IPS-11a (cell line): ENCODE measurements around the gene PTTG1.

Experiments used
- H3K4me3 ChIP-seq: one replicate; pipeline ENCODE4 v1.5.1; 2013; ENCODE audit warnings: low read depth, low read length, control low read depth

Gene PTTG1

GRCh38 chr5:160421625-160422258 is at the start of gene PTTG1:
Gene PTTG1 (plus strand): TSS chr5:160421855. CDS start chr5:160422313, 458 bp downstream.
- H3K4me3 ChIP-seq = peak within 1 kb of the TSS; percentile 84

DNA sequence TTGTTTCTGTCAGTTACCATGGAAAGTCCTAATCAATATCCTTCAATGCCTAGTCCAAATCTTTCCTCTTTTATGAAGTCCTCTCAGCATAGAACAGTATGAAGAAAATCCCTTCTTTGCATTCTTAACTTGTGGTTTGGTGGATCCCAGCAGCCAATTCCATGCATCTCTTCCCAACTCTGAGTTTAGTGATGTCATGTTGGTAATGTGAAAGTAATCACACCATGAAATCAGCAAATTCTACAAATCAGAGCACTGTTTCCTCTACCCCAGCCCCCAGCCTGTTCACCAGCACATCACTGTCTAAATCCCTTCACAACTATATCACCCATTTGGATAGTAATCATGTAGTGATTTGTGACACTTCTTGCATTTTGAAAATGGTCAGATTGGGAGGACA is 46.5 kb upstream of the PTTG1 start:
- no peak overlapping the region for H3K4me3 ChIP-seq

DNA sequence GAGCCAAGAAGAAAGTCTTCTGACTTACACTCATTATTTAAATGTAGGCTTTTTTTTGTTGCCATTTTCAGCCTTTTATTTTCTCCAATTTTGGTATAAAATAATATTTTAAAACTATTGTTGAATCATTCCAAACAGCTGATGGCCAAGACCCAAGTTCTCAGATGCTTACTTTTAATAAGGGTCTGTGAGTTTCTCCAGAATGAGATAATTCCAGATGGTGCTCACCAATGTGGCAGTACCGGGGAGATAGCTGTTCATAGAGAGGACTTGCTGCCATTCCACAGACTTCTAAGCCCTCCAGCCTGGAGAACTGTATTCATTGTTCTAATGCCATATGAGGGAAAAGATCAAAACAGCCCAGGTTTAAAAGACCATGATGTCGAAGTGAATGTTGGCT is 46.0 kb upstream of the PTTG1 start:
- no peak overlapping the region for H3K4me3 ChIP-seq

DNA sequence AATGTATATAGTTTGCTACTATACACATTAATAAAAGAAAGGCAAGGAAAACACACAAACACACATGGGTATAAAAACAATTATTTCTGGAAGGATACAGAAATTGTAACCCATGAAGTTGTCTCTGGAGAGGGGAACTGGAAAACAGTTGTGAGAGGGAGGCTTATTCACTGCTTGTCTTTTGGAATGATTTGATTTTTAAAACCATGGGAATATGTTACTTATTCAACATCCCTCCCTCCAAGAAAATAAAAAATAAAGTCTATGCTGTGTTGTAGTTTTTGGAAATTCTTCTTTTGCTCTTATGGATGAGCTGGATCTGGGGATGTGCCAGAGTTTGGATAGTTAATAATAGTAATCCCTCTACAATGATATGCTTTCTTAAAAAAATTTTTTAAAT is 45.2 kb upstream of the PTTG1 start:
- H3K4me3 ChIP-seq = no peak overlapping the region

DNA sequence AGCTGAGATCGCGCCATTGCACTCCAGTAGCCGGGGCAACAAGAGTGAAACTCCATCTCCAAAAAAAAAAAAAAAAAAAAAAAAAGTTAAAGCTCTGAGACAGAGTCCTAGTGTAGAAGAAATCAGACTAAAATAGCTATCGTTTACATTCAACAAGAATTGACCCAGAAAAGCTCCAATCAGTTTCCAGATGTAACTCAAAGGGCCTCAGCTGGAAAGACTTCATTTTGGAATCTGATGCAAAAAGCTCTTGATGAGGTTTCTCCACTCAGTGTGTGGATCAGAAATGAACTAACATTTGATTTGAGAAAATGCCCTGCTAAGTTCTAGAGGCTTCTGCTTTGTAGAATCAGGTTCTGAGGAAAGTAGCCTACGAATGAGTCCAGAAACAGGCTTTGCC is 44.0 kb upstream of the PTTG1 start:
- no peak overlapping the region for H3K4me3 ChIP-seq

DNA sequence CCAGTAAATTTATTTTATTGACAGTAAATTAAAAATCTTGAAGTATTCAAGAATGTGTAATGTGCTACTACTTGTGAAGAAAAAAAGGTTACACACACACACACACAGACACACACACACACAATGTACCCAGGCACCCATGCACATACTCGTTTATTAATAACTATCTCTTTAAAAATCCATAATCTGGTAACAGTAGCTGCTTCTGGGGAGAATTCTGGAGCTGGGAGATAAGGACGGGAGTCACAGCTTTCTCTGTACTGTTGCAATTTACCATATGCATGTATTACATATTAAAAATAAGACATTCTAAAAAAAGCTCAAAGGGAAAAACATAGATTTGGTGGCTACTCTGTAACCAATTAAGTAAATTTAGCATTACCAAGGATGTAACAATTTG is 43.3 kb upstream of the PTTG1 start:
- H3K4me3 ChIP-seq = no peak overlapping the region

- H3K4me3 ChIP-seq = no peak overlapping the region
Measured at GRCh38 chr5:160379511-160379910, 42.1 kb upstream of the PTTG1 start.

GRCh38 chr5:160380041-160380440 is 41.6 kb upstream of the PTTG1 start:
- H3K4me3 ChIP-seq = no peak overlapping the region

GRCh38 chr5:160382346-160382745 is 39.3 kb upstream of the PTTG1 start:
- no peak overlapping the region for H3K4me3 ChIP-seq

DNA sequence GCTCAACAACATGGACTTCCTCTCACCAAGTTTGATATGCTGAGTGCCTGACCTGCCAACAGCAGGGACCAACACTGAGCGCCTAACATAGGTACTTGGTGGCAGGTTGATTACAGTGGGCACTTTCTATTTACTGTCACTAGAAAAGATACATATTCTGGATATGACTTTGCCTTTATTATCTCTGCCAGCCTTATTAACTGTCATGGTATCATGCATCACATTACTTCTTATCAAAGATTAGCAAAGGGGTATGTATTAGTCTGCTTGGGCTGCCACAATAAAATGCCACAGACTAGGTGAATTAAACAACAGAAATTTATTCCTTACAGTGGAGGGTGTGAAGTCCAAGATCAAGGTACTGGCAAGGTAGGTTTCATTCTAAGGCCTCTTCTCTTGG is 37.0 kb upstream of the PTTG1 start:
- H3K4me3 ChIP-seq = no peak overlapping the region

- no peak overlapping the region for H3K4me3 ChIP-seq
Measured at GRCh38 chr5:160385496-160385895, 36.2 kb upstream of the PTTG1 start.

GRCh38 chr5:160387445-160387844 is 34.2 kb upstream of the PTTG1 start:
- no peak overlapping the region for H3K4me3 ChIP-seq

DNA sequence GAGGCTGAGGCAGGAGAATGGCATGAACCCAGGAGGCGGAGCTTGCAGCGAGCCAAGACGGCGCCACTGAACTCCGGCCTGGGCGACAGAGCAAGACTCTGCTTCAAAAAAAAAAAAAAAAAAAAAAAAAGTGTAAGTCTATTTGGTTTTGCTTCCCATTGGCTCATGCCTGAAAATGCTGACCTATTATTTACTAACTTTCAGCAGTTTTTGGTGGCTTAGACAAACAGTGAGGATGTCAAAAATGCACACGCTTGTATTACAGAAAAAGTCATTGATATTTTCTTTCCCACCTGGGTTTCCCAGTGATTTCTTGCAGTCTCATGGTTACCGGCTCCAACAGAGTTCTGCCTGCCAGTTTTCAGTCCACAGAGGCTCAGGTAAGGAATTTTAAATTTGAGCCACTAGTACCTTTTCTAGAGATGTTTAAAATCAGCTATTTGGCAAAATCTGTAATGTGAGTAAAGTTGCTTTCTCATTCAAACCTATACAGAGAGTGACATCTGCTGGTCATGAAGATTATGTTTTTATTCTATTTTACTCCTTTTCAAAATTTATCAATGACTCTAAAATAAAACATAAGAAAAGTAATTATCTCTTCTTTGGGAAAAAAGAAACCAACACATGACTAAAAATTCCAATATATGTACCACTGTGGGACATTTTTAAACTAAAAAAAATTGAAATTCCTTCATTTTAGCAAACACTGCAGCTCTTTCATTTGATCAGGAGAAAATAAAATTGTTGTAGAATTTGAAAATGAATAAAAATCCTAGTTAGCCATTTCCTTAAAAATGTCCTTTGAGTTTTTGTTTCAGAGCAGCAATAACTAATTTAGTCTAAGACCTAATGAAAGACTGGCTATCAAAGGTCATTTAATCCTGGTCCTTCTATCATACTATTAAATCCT is 30.6 kb upstream of the PTTG1 start:
- H3K4me3 ChIP-seq = no peak overlapping the region

DNA sequence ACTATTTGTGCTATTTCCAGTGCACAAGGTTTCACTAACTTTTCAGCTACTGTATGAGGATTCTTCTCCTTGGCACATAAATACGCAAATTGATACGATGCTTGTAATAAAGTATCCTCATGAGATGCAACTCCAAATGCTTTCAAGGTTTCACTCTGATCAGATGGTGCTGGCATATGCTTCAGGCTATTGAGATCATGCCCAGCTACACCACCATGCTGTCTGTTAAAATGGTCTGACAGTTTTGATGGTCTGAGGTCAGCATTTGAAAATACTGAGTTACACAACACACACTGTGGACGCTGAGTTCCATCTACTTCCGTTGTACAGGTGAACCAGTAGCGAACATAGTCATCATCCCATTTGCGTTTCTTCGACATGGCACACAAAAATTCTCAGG is 26.5 kb upstream of the PTTG1 start:
- no peak overlapping the region for H3K4me3 ChIP-seq

GRCh38 chr5:160397492-160397891 is 24.2 kb upstream of the PTTG1 start:
- no peak overlapping the region for H3K4me3 ChIP-seq

GRCh38 chr5:160398806-160399205 is 22.8 kb upstream of the PTTG1 start:
- no peak overlapping the region for H3K4me3 ChIP-seq

DNA sequence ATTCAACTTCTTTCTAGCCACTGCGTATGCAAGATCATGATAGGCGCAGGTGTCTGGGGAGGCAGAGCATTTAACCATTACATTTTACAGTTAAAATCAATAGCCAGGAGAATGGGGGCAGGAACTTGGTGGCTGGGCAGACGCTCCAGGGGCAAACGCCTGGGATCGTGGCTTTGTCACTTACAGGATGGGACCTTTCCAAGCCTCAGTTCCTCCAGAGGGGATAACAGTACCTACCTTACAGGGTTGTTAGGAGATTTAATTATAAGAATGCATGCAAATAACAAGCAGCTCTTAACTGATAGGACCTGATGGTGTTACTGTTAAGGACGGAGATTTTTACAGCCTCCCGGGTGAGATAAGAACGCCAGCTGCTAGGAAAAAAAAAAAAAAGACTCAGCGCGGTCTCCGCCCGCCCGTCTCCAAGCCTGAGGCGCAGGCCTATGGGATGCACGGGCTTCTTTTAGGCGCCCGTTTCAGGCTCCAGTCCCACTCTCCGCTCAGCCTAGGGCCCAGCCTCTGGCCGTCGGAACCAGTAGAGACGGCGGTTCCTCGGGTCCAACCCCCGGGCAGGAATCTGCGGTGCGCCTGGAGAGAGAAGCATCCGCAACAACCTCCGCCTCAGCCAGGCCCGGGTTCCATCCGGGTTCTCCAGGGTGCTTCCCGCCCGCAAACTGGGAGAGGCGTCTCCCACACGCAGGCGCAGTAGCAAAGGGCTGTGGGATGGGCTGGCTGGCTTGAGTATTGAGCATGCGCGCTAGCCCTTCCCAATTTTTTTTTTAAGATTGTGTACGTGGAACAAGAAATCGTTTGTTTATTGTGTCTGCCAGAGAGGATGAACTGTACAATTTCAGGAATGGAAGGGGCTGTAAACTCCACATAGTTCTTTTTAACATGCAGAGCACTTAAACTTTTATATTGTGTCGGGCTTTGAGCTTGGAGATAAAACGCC is 22.0 kb upstream of the PTTG1 start, which contains the start of gene FAM200C:
TSS of gene FAM200C (minus strand) at position 653 of the 952 bp plus-strand sequence. CDS start 4,564 bp downstream, outside the sequence.
- peak within 1 kb of the TSS; percentile 67 for H3K4me3 ChIP-seq

- peak within 1 kb of the TSS; percentile 91 for H3K4me3 ChIP-seq
Measured at GRCh38 chr5:160418561-160419457, 2.8 kb upstream of the PTTG1 start, which contains the start of gene SLU7. Gene SLU7 (minus strand): TSS chr5:160419081. CDS start chr5:160415294, 3,787 bp downstream.

DNA sequence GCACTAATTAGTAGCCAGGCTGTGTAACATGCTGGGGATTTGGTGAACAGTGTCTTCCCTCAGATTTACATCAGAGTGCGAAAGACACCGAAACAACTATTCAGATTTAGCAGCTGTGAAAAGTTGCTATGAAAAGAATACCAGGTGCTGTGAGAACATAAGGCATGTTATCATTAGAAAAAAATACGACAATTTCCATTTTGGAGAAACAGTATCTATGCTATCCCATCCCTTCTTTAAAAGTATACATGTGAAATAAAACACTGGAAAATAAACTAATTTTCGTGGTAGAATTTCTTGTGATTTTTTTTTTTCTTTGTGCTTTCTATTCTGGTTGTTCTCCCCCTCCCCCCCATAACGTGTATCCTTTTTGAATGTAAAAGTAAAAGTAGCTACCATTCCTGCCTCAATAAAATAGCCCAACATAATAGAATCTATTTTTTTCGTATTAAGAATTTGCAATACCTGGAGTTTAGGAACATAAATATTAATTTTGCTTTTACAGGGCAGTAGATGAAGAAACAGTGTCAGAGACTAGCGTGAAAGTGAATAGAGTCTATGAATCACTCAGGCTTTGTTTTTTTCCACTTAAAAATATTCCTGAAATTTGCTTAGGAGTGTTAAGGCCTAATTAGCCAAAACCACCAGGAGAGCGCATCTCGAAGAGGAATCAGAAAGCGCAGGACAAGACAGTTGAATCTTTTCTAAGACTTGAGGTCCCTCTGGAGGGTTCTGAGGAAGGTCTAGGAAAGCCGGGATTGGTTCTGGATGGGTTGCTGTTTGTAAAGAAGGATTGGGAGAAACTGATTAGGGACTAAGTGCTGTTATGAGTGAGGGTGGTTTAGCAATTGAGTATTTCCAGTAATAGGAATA is 2.0 kb upstream of the PTTG1 start:
- H3K4me3 ChIP-seq = peak overlapping the region; percentile 91
